Measurements from ENCODE around the gene ATXN1.
"Not testable (repeated sequence)": the region's sequence is repeated elsewhere in the genome, so short reads cannot be mapped to it uniquely, and the experiment has no call there.

GRCh38 chr6:16615215-16615614 lies 146.0 kb downstream of the ATXN1 start:
- TF ChIP-seq, protein P1, sequence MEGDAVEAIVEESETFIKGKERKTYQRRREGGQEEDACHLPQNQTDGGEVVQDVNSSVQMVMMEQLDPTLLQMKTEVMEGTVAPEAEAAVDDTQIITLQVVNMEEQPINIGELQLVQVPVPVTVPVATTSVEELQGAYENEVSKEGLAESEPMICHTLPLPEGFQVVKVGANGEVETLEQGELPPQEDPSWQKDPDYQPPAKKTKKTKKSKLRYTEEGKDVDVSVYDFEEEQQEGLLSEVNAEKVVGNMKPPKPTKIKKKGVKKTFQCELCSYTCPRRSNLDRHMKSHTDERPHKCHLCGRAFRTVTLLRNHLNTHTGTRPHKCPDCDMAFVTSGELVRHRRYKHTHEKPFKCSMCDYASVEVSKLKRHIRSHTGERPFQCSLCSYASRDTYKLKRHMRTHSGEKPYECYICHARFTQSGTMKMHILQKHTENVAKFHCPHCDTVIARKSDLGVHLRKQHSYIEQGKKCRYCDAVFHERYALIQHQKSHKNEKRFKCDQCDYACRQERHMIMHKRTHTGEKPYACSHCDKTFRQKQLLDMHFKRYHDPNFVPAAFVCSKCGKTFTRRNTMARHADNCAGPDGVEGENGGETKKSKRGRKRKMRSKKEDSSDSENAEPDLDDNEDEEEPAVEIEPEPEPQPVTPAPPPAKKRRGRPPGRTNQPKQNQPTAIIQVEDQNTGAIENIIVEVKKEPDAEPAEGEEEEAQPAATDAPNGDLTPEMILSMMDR (IDR thresholded peaks at IDR 0.05; ENCODE audit: insufficient read depth, low read length, poor library complexity, severe bottlenecking), result not testable (repeated sequence)
- not testable (repeated sequence) for TF ChIP-seq EZH2phosphoT487 (conservative IDR thresholded peaks at IDR 0.05; ENCODE audit: low read length)
